ENCODE data around the gene SYF2.

The SYF2 gene

GRCh38 chr1:25184001-25184762 lies 48.1 kb downstream of the SYF2 start:
- DNase-seq (ENCODE audit: low read depth, low spot score): no peak

- DNase-seq (ENCODE audit: low read depth, low spot score): no peak
Observed at GRCh38 chr1:25183126-25183980, 48.9 kb downstream of the SYF2 start.

- DNase-seq (ENCODE audit: low read depth, low spot score): no peak
Observed at GRCh38 chr1:25182629-25183028, 49.7 kb downstream of the SYF2 start.

GRCh38 chr1:25180996-25181395 lies 51.3 kb downstream of the SYF2 start:
- DNase-seq (ENCODE audit: low read depth, low spot score): no peak

GRCh38 chr1:25178917-25179561 lies 53.3 kb downstream of the SYF2 start:
- DNase-seq (ENCODE audit: low read depth, low spot score): no peak

- DNase-seq (ENCODE audit: low read depth, low spot score): no peak
Observed at GRCh38 chr1:25174730-25175612, 57.3 kb downstream of the SYF2 start.

GRCh38 chr1:25174363-25174729 lies 58.0 kb downstream of the SYF2 start:
- DNase-seq (ENCODE audit: low read depth, low spot score): no peak

GRCh38 chr1:25173809-25174340 lies 58.4 kb downstream of the SYF2 start:
- no peak for DNase-seq (ENCODE audit: low read depth, low spot score)
